Effector CD8-positive, alpha-beta T cell (primary cell): ENCODE results near the gene RAD51B.
A peak's percentile ranks its signal among the peaks of the same experiment; 100 is the strongest.
"Not testable (repeated sequence)": the region's sequence is repeated elsewhere in the genome, so short reads cannot be mapped to it uniquely, and the experiment has no call there.

Experiments used
- DNase-seq: peaks from one replicate; lab custom pipeline; 2025; lab: John Stamatoyannopoulos, UW

Gene RAD51B

GRCh38 chr14:68685419-68686204 is 866.0 kb downstream of the RAD51B start:
- DNase-seq, result peak; percentile 37

- no peak for DNase-seq
Observed at GRCh38 chr14:68686205-68686465, 866.6 kb downstream of the RAD51B start.

- no peak for DNase-seq
Observed at GRCh38 chr14:68686724-68687123, 867.1 kb downstream of the RAD51B start.

GRCh38 chr14:68687746-68688145 is 868.2 kb downstream of the RAD51B start:
- DNase-seq, result no peak

- DNase-seq, result no peak
Observed at GRCh38 chr14:68688872-68689371, 869.3 kb downstream of the RAD51B start.

GRCh38 chr14:68689511-68689910 is 869.9 kb downstream of the RAD51B start:
- DNase-seq, result no peak

- DNase-seq, result no peak
Observed at GRCh38 chr14:68690089-68690958, 870.7 kb downstream of the RAD51B start.

- no peak for DNase-seq
Observed at GRCh38 chr14:68691031-68691791, 871.6 kb downstream of the RAD51B start.

- DNase-seq, result no peak
Observed at GRCh38 chr14:68691792-68692118, 872.2 kb downstream of the RAD51B start.

- DNase-seq, result no peak
Observed at GRCh38 chr14:68692216-68692615, 872.6 kb downstream of the RAD51B start.

- no peak for DNase-seq
Observed at GRCh38 chr14:68692916-68693771, 873.6 kb downstream of the RAD51B start.

GRCh38 chr14:68693926-68694325 is 874.3 kb downstream of the RAD51B start:
- no peak for DNase-seq

GRCh38 chr14:68694516-68695235 is 875.1 kb downstream of the RAD51B start:
- no peak for DNase-seq

- DNase-seq, result no peak
Observed at GRCh38 chr14:68695326-68695768, 875.8 kb downstream of the RAD51B start.

GRCh38 chr14:68695856-68696255 is 876.3 kb downstream of the RAD51B start:
- no peak for DNase-seq

- DNase-seq, result no peak
Observed at GRCh38 chr14:68696266-68696665, 876.7 kb downstream of the RAD51B start.

GRCh38 chr14:68696721-68697495 is 877.3 kb downstream of the RAD51B start:
- DNase-seq, result no peak

- DNase-seq, result not testable (repeated sequence)
Observed at GRCh38 chr14:68698773-68699172, 879.2 kb downstream of the RAD51B start.

- DNase-seq, result no peak
Observed at GRCh38 chr14:68701001-68701741, 881.6 kb downstream of the RAD51B start.
